Measurements from ENCODE around the gene RASA3. TPM values are rescaled to one million over a fixed set of nuclear protein-coding genes. Genes with fewer than 3 reads are reported as not detected.

Gene RASA3
- total and polyA plus RNA-seq, 12 donors, result 6.8 to 16.9 (median 10.3) TPM

DNA sequence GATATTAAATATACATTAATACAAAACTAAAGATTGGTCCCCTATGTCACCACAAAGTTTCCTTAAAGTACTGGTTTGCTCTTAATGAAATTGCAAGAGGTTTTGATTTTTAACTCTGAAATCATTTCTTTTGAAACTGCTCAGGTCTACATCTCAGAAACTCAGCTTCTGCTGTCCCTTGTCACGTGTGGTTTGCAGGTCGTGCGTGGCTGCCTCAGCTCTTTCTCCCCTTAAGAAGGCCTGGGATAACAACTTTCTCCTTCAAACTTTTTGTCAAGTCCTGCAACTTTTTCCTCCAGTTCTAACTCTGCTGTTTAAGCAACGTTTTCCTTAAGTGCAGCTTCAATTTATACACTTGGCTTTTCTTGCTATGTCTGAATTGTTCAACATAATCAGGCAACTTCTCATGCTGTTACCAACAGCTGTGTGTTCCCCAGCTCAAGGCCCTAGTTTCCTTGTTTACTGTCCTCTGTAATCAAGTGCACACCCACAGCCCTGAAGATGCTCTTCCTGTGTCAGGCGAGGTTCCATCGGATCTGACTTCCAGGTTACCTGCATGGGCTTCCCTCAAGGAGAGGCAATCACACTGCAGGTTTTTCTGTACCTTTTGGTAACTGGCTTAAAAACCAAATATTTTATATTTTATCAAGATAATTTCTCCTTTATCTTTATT is 172.0 kb downstream of the RASA3 start:
- Histone ChIP-seq H3K4me3 (no peak overlapping the region), H3K9me3 (peaks cover 0 to 17% (median 7%) of the 10 kb centered on the region in 11 donors), H3K4me1 (no peaks in the 10 kb centered on the region), H3K27me3 (no peaks in the 10 kb centered on the region), H3K36me3 (peaks cover 0 to 4% (median 0%) of the 10 kb centered on the region in 9 donors), H3K27ac (no peak overlapping the region)
- intact Hi-C loops (cut with DNase I), result no loop called here
- TF ChIP-seq, protein P1, sequence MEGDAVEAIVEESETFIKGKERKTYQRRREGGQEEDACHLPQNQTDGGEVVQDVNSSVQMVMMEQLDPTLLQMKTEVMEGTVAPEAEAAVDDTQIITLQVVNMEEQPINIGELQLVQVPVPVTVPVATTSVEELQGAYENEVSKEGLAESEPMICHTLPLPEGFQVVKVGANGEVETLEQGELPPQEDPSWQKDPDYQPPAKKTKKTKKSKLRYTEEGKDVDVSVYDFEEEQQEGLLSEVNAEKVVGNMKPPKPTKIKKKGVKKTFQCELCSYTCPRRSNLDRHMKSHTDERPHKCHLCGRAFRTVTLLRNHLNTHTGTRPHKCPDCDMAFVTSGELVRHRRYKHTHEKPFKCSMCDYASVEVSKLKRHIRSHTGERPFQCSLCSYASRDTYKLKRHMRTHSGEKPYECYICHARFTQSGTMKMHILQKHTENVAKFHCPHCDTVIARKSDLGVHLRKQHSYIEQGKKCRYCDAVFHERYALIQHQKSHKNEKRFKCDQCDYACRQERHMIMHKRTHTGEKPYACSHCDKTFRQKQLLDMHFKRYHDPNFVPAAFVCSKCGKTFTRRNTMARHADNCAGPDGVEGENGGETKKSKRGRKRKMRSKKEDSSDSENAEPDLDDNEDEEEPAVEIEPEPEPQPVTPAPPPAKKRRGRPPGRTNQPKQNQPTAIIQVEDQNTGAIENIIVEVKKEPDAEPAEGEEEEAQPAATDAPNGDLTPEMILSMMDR (IDR thresholded peaks at IDR 0.05), result no peak
- WGBS, 2 donors, result 71 to 82% methylated on average over 6 of the region's 6 CpGs
- ATAC-seq (no peak), DNase-seq (no peak)

DNA sequence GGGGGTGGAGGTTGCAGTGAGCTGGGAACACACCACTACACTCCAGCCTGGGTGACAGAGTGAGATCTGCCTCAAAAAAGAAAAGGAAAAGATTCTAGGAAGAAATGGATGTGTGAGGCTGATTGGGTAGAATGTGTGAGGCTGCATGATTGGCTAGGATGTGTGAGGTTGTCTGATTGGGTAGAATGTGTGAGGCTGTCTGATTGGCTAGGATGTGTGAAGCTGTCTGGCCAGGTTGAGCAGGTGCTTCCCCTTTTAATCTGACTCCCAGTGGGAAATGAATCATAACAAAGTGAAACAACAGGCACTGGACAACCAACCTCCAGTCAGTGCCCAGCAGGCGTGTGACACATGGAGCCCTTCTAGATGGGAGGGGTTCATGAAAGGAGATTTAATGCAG is 173.2 kb downstream of the RASA3 start:
- intact Hi-C loops (cut with DNase I), result no loop called here
- no peaks in the 10 kb centered on the region for H3K27me3 ChIP-seq
- H3K27ac ChIP-seq, result no peak overlapping the region
- no peak for DNase-seq
- WGBS, 2 donors, result 73 to 85% methylated on average over 1 of the region's 1 CpG
- H3K4me3 ChIP-seq, result no peak overlapping the region
- H3K9me3 ChIP-seq, result peaks cover 0 to 17% (median 7%) of the 10 kb centered on the region in 11 donors
- H3K4me1 ChIP-seq, result no peaks in the 10 kb centered on the region
- no peak for ATAC-seq
- TF ChIP-seq, protein P1 (IDR thresholded peaks at IDR 0.05), result no peak
- H3K36me3 ChIP-seq, result peaks cover 0 to 8% (median 0%) of the 10 kb centered on the region in 9 donors

DNA sequence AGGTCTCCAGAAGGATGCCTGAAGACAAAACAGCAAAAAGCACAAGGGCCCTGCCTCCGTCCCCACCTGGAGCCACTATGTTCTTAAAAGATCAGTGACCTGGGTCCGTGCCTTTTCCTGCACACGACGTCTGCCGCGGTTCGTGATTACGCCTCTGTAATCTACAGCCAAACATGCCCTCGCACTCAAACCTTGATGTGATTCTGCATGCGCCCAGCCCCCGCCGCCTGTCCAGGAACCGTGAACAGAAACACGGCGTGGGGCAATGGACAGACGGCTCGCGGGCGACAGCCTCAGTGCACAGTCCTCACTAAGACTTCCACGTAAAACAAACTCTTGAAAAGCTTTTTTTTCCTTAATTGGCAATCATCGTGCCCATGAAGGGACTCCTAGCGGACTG is 174.1 kb downstream of the RASA3 start:
- intact Hi-C loops (cut with DNase I), result no loop called here
- ATAC-seq (no peak), DNase-seq (no peak)
- no peaks in the 10 kb centered on the region for H3K4me1 ChIP-seq
- H3K27me3 ChIP-seq, result no peaks in the 10 kb centered on the region
- H3K36me3 ChIP-seq, result peaks cover 0 to 9% (median 0%) of the 10 kb centered on the region in 9 donors
- peaks cover 0 to 17% (median 7%) of the 10 kb centered on the region in 11 donors for H3K9me3 ChIP-seq
- 95 to 96% methylated on average over 22 of the region's 22 CpGs for WGBS, 2 donors
- no peak overlapping the region for H3K27ac ChIP-seq
- TF ChIP-seq, protein P1 (IDR thresholded peaks at IDR 0.05), result no peak
- H3K4me3 ChIP-seq, result no peak overlapping the region

DNA sequence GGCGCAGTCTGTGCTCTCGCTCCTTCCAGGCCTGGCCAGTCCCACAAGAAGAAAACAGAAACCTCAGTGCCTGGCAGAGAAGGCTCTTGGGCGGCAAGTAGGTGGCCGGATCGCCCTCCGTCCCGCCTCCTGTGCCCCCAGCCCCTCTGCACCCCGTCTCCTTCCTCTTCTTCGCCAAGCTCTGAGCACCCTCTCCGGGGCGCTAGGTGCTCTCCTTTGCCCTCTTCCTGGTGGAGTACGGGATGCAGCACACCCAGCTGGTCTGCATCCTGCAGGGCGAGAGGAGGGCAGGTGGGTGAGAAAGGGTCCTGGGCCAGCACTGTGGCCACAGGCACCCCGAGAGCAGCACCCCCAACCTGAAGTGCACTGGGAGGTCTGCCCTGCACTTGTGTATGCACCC is 175.9 kb downstream of the RASA3 start:
- DNase-seq, result no peak
- ATAC-seq, result peak in 1 of 8 donors; percentile 23
- intact Hi-C loops (cut with DNase I), result no loop called here
- Histone ChIP-seq H3K4me3 (no peak overlapping the region), H3K4me1 (peaks cover 0 to 2% (median 1%) of the 10 kb centered on the region in 9 donors), H3K27ac (no peak overlapping the region), H3K27me3 (no peaks in the 10 kb centered on the region), H3K9me3 (peaks cover 0 to 17% (median 7%) of the 10 kb centered on the region in 11 donors), H3K36me3 (peaks cover 0 to 9% (median 0%) of the 10 kb centered on the region in 9 donors)
- TF ChIP-seq, protein P1 (IDR thresholded peaks at IDR 0.05), result no peak
- WGBS, 2 donors, result 94 to 95% methylated on average over 13 to 14 of the region's 14 CpGs

Measured in heart right ventricle (tissue), 16 donors.